Measurements from ENCODE around the gene ARSA.

- TF ChIP-seq POLR2A (IDR thresholded peaks at IDR 0.05): no peak
- TF ChIP-seq, protein P1, sequence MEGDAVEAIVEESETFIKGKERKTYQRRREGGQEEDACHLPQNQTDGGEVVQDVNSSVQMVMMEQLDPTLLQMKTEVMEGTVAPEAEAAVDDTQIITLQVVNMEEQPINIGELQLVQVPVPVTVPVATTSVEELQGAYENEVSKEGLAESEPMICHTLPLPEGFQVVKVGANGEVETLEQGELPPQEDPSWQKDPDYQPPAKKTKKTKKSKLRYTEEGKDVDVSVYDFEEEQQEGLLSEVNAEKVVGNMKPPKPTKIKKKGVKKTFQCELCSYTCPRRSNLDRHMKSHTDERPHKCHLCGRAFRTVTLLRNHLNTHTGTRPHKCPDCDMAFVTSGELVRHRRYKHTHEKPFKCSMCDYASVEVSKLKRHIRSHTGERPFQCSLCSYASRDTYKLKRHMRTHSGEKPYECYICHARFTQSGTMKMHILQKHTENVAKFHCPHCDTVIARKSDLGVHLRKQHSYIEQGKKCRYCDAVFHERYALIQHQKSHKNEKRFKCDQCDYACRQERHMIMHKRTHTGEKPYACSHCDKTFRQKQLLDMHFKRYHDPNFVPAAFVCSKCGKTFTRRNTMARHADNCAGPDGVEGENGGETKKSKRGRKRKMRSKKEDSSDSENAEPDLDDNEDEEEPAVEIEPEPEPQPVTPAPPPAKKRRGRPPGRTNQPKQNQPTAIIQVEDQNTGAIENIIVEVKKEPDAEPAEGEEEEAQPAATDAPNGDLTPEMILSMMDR (IDR thresholded peaks at IDR 0.05): no peak
Measured at GRCh38 chr22:50609599-50609998, 18.4 kb downstream of the ARSA start.
